ENCODE data around the gene DOK5. TPM values are rescaled to one million over a fixed set of nuclear protein-coding genes. Genes with fewer than 3 reads are reported as not detected.

Gene DOK5
- total and polyA plus RNA-seq, 2 of the 8 experiments (the other 6 are each of a cell fraction or from before 2014, with no cell fraction given): 8.9 to 15.0 TPM

GRCh38 chr20:54456423-54456822, 19.0 kb upstream of the DOK5 start:
- Histone ChIP-seq H3K27me3 (replicated peaks in 1 of 4; ENCODE audit: control insufficient read depth in 3 of 4, extremely low read depth in 1 of 4, insufficient read depth in 3 of 4, low read length in 3 of 4) (no peaks in the 10 kb centered on the region), H2BK20ac (ENCODE audit: low read length) (no peak overlapping the region), H3K79me2 (ENCODE audit: control insufficient read depth in 1 of 2, insufficient read depth in 2 of 2, low read length in 2 of 2) (no peaks in the 10 kb centered on the region), H4K91ac (replicated peaks; ENCODE audit: insufficient read length, low read length) (no peak overlapping the region), H3K9ac (replicated peaks in 1 of 4; ENCODE audit: extremely low read depth in 1 of 4, low read depth in 3 of 4, low read length in 3 of 4) (no peak overlapping the region), H4K8ac (ENCODE audit: extremely low read depth, insufficient read depth, low read length) (no peak overlapping the region), H2AK5ac (ENCODE audit: low read depth, low read length) (no peak overlapping the region), H2AFZ (ENCODE audit: low read length) (no peak overlapping the region), H3K4me1 (replicated peaks in 1 of 4; ENCODE audit: control insufficient read depth in 3 of 4, insufficient read depth in 4 of 4, low read length in 3 of 4) (no peaks in the 10 kb centered on the region), H3K36me3 (ENCODE audit: control insufficient read depth in 2 of 4, insufficient read depth in 4 of 4, low read length in 3 of 4) (no peaks in the 10 kb centered on the region), H3K4ac (replicated peaks; ENCODE audit: insufficient read length, low read depth, low read length) (no peak overlapping the region), H3K56ac (replicated peaks; ENCODE audit: insufficient read length, low read depth, low read length) (no peak overlapping the region), H3K4me3 (ENCODE audit: extremely low read depth in 1 of 4, insufficient read depth in 2 of 4, low read depth in 3 of 4, low read length in 4 of 4) (no peak overlapping the region), H2BK15ac (ENCODE audit: low read length) (no peak overlapping the region), H3K79me1 (ENCODE audit: low read depth, low read length) (no peaks in the 10 kb centered on the region), H3K4me2 (ENCODE audit: insufficient read depth in 1 of 2, low read depth in 2 of 2, low read length in 2 of 2) (no peak overlapping the region), H3K23ac (ENCODE audit: insufficient read length) (no peak overlapping the region), H3K14ac (ENCODE audit: insufficient read length) (no peak overlapping the region), H3K27ac (ENCODE audit: low read depth, low read length) (no peak overlapping the region), H3K18ac (ENCODE audit: extremely low read depth, low read length) (no peak overlapping the region), H2BK12ac (ENCODE audit: low read depth, low read length) (no peak overlapping the region), H2BK120ac (replicated peaks; ENCODE audit: low read depth, low read length) (no peak overlapping the region), H4K20me1 (replicated peaks in 1 of 2; ENCODE audit: control insufficient read depth in 1 of 2, insufficient read depth in 2 of 2, low read length in 2 of 2) (no peaks in the 10 kb centered on the region), H3K9me3 (ENCODE audit: insufficient read depth in 2 of 2, low read depth in 1 of 2, low read length in 1 of 2) (no peaks in the 10 kb centered on the region; a peak in 1 of 4 replicates), H4K5ac (ENCODE audit: insufficient read length, low read depth, low read length) (no peak overlapping the region), H2BK5ac (ENCODE audit: low read depth, low read length) (no peak overlapping the region), H3K23me2 (ENCODE audit: low read depth, low read length) (no peaks in the 10 kb centered on the region)
- ChIA-PET POLR2A (ENCODE audit: partially characterized antibody) (no interaction called here), CTCF (ENCODE audit: partially characterized antibody) (interaction anchor here (0.7 to 1.9 kb wide), 9 partner anchors 9 to 353 kb away, joined by 3 to 7 read pairs (median 3); no protein-coding TSS in a partner anchor)
- DNase-seq (ENCODE audit: low read depth in 1 of 2, low spot score in 2 of 2) (no peak), FAIRE-seq (no peak)
- 92% methylated on average over 2 of the region's 2 CpGs; no CpG with 5 or more reads in 1 of the 2 experiments for WGBS, 2 experiments (ENCODE audit: extremely low coverage in 1 of 2, insufficient coverage in 1 of 2, insufficient read length in 1 of 2, insufficient replicate concordance in 2 of 2, low coverage in 1 of 2, low lambda C conversion rate in 2 of 2, missing lambda C conversion rate in 1 of 2)
- TF ChIP-seq EP300 (IDR thresholded peaks at IDR 0.05; ENCODE audit: borderline replicate concordance in 1 of 2, low read depth in 2 of 2, low read length in 2 of 2) (no peak), MAX (IDR thresholded peaks at IDR 0.05) (no peak), JUND (IDR thresholded peaks at IDR 0.05; ENCODE audit: low read length) (no peak), CBX8 (IDR thresholded peaks at IDR 0.05; ENCODE audit: borderline replicate concordance, low read depth, low read length) (no peak), SRF (IDR thresholded peaks at IDR 0.05; ENCODE audit: low read depth, low read length) (no peak)
